ENCODE data around the gene GJD3.
"Not testable (repeated sequence)": the region's sequence is repeated elsewhere in the genome, so short reads cannot be mapped to it uniquely, and the experiment has no call there.

Gene GJD3

DNA sequence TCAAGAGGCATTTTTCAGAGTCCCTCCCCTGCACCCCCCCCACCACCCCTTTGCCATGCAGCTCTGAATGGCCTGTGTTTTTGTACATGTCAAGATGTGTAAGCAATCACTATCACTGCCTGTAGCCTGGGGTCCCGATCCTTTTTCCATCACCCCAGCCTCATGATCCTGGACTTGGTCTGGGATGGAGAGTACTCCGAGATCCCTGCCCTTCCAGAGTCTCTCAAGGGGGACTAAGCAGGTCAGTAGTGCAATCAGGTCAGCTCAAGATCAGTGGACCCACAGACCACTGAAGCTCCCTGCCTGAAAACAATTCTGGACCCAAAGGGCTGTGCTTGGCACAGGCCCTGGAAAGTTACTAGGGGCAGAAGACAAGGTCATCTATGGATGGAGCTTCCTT, 7.5 kb upstream of the GJD3 start:
- H4K20me1 ChIP-seq (ENCODE audit: insufficient read depth, low read length, poor library complexity, severe bottlenecking), result no peaks in the 10 kb centered on the region
- no peaks in the 10 kb centered on the region for H3K27me3 ChIP-seq (ENCODE audit: insufficient read depth, low read length, poor library complexity, severe bottlenecking)
- H3K36me3 ChIP-seq (ENCODE audit: insufficient read depth, low read length), result no peaks in the 10 kb centered on the region
- H3K9me2 ChIP-seq (replicated peaks; ENCODE audit: low read depth, low read length), result no peaks in the 10 kb centered on the region
- H3K4me1 ChIP-seq (ENCODE audit: insufficient read depth, low read length, poor library complexity, severe bottlenecking), result peaks cover 16% of the 10 kb centered on the region
- H3K9ac ChIP-seq (ENCODE audit: low read depth, low read length, poor library complexity, severe bottlenecking), result no peak overlapping the region
- no peaks in the 10 kb centered on the region for H3F3A ChIP-seq (ENCODE audit: low read depth)
- no peaks in the 10 kb centered on the region for H3K79me2 ChIP-seq (ENCODE audit: insufficient read depth, low read length)
- TF ChIP-seq EZH2phosphoT487 (IDR thresholded peaks at IDR 0.05; ENCODE audit: borderline replicate concordance), result no peak
- TF ChIP-seq, protein P1, sequence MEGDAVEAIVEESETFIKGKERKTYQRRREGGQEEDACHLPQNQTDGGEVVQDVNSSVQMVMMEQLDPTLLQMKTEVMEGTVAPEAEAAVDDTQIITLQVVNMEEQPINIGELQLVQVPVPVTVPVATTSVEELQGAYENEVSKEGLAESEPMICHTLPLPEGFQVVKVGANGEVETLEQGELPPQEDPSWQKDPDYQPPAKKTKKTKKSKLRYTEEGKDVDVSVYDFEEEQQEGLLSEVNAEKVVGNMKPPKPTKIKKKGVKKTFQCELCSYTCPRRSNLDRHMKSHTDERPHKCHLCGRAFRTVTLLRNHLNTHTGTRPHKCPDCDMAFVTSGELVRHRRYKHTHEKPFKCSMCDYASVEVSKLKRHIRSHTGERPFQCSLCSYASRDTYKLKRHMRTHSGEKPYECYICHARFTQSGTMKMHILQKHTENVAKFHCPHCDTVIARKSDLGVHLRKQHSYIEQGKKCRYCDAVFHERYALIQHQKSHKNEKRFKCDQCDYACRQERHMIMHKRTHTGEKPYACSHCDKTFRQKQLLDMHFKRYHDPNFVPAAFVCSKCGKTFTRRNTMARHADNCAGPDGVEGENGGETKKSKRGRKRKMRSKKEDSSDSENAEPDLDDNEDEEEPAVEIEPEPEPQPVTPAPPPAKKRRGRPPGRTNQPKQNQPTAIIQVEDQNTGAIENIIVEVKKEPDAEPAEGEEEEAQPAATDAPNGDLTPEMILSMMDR (conservative IDR thresholded peaks at IDR 0.05; ENCODE audit: low read length), result no peak
- no peak overlapping the region; the same call in 1 of the 2 replicates for H2AFZ ChIP-seq (ENCODE audit: low read length)
- peak overlapping the region; percentile 26 for H3K4me2 ChIP-seq (ENCODE audit: low read depth, low read length, poor library complexity, severe bottlenecking)
- H3K4me3 ChIP-seq (ENCODE audit: low read length, poor library complexity, severe bottlenecking), result peak overlapping the region; percentile 17
- H3K9me3 ChIP-seq (ENCODE audit: insufficient read depth, low read depth, low read length), result no peaks in the 10 kb centered on the region

DNA sequence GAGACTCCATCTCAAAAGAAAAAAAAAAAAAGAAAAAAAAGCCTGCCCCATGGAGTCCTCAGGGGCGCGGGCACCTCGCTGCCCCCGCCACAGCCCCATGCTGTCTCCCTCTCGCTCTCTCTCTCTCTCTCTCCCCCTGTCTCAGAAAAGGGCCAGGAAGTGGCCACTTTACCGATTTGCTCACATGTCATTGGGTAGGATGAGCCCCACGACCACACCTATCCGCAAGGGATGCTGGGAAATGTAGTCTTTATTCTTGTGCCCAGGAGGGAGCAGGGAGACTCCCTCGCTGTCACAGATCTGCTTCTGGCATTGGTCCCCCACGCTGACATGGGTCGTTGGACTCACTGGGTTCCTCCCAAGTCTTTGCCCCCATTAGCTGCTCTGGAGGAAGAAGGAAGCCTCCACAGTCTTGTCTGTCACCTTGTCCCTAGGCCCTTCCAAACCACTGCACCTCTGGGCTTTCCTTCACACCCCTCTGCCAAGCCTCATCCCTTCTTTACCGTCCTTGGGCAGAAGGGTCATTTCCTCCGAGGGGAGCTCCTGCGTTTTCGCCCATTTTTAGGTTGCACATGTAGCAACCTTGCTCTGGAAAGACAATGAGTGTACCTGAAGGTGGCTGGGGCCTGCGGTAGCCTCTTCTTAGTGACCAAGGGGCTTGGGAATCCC, 6.9 kb upstream of the GJD3 start:
- no peak overlapping the region for H2AFZ ChIP-seq (ENCODE audit: low read length)
- no peaks in the 10 kb centered on the region for H4K20me1 ChIP-seq (ENCODE audit: insufficient read depth, low read length, poor library complexity, severe bottlenecking)
- H3F3A ChIP-seq (ENCODE audit: low read depth), result no peaks in the 10 kb centered on the region
- no peaks in the 10 kb centered on the region for H3K9me3 ChIP-seq (ENCODE audit: insufficient read depth, low read depth, low read length)
- H3K9ac ChIP-seq (ENCODE audit: low read depth, low read length, poor library complexity, severe bottlenecking), result no peak overlapping the region
- no peaks in the 10 kb centered on the region for H3K36me3 ChIP-seq (ENCODE audit: insufficient read depth, low read length)
- no peak overlapping the region for H3K4me3 ChIP-seq (ENCODE audit: low read length, poor library complexity, severe bottlenecking)
- H3K79me2 ChIP-seq (ENCODE audit: insufficient read depth, low read length), result no peaks in the 10 kb centered on the region
- peaks cover 16% of the 10 kb centered on the region for H3K4me1 ChIP-seq (ENCODE audit: insufficient read depth, low read length, poor library complexity, severe bottlenecking)
- no peaks in the 10 kb centered on the region for H3K9me2 ChIP-seq (replicated peaks; ENCODE audit: low read depth, low read length)
- H3K27me3 ChIP-seq (ENCODE audit: insufficient read depth, low read length, poor library complexity, severe bottlenecking), result no peaks in the 10 kb centered on the region
- H3K4me2 ChIP-seq (ENCODE audit: low read depth, low read length, poor library complexity, severe bottlenecking), result no peak overlapping the region
- TF ChIP-seq, protein P1 (conservative IDR thresholded peaks at IDR 0.05; ENCODE audit: low read length), result no peak
- no peak for TF ChIP-seq EZH2phosphoT487 (IDR thresholded peaks at IDR 0.05; ENCODE audit: borderline replicate concordance)

DNA sequence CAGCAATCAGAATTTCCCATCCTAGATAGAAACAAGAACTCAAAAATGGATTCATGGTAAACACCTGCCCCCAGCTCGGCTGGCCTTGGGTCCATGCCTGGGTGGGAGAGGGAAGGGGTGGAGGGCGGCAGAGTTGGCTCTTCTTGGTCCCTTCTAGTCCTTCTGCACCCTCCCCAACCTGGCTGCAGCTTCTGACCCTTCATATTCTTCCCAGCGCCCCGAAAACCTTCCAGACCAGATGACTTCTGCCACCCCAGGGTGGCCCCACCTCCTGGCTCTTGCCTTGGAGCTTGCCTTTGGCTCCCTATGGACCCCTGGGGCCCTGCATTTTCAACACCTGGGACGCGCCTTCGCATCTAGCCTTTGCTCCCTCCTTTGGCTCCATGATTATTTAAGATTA, 5.4 kb upstream of the GJD3 start:
- no peaks in the 10 kb centered on the region for H4K20me1 ChIP-seq (ENCODE audit: insufficient read depth, low read length, poor library complexity, severe bottlenecking)
- H3K9me2 ChIP-seq (replicated peaks; ENCODE audit: low read depth, low read length), result no peaks in the 10 kb centered on the region
- no peaks in the 10 kb centered on the region for H3F3A ChIP-seq (ENCODE audit: low read depth)
- H3K4me1 ChIP-seq (ENCODE audit: insufficient read depth, low read length, poor library complexity, severe bottlenecking), result peaks cover 16% of the 10 kb centered on the region
- H3K9ac ChIP-seq (ENCODE audit: low read depth, low read length, poor library complexity, severe bottlenecking), result no peak overlapping the region
- no peaks in the 10 kb centered on the region for H3K27me3 ChIP-seq (ENCODE audit: insufficient read depth, low read length, poor library complexity, severe bottlenecking)
- TF ChIP-seq, protein P1 (conservative IDR thresholded peaks at IDR 0.05; ENCODE audit: low read length), result no peak
- no peak for TF ChIP-seq EZH2phosphoT487 (IDR thresholded peaks at IDR 0.05; ENCODE audit: borderline replicate concordance)
- no peak overlapping the region for H3K4me3 ChIP-seq (ENCODE audit: low read length, poor library complexity, severe bottlenecking)
- H3K79me2 ChIP-seq (ENCODE audit: insufficient read depth, low read length), result no peaks in the 10 kb centered on the region
- no peak overlapping the region for H2AFZ ChIP-seq (ENCODE audit: low read length)
- H3K9me3 ChIP-seq (ENCODE audit: insufficient read depth, low read depth, low read length), result no peaks in the 10 kb centered on the region
- H3K4me2 ChIP-seq (ENCODE audit: low read depth, low read length, poor library complexity, severe bottlenecking), result no peak overlapping the region
- no peaks in the 10 kb centered on the region for H3K36me3 ChIP-seq (ENCODE audit: insufficient read depth, low read length)

DNA sequence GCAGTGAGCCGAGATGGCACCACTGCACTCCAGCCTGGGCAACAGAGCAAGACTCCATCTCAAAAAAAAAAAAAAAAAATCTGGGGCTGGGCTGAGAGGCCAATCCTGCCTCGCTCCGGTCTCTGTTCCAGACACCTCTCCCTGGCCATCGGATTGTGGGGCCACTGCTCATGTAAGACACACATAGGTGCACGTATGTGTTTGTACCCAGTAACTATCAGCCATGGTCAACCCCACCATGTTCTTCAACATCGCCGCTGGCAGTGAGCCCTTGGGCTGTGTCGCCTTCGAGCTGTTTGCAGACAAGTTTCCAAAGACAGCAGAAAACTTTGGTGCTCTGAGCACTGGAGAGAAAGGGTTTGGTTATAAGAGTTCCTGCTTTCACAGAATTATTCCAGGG, 3.2 kb upstream of the GJD3 start:
- H3K4me3 ChIP-seq (ENCODE audit: low read length, poor library complexity, severe bottlenecking); H4K20me1 ChIP-seq (ENCODE audit: insufficient read depth, low read length, poor library complexity, severe bottlenecking); H3K9me3 ChIP-seq (ENCODE audit: insufficient read depth, low read depth, low read length); H3F3A ChIP-seq (ENCODE audit: low read depth); H3K9ac ChIP-seq (ENCODE audit: low read depth, low read length, poor library complexity, severe bottlenecking); H3K9me2 ChIP-seq (replicated peaks; ENCODE audit: low read depth, low read length); H2AFZ ChIP-seq (ENCODE audit: low read length); H3K79me2 ChIP-seq (ENCODE audit: insufficient read depth, low read length); H3K4me2 ChIP-seq (ENCODE audit: low read depth, low read length, poor library complexity, severe bottlenecking); H3K27me3 ChIP-seq (ENCODE audit: insufficient read depth, low read length, poor library complexity, severe bottlenecking); H3K36me3 ChIP-seq (ENCODE audit: insufficient read depth, low read length): not testable (repeated sequence)
- peaks cover 12% of the 10 kb centered on the region for H3K4me1 ChIP-seq (ENCODE audit: insufficient read depth, low read length, poor library complexity, severe bottlenecking)
